DND-41 (cell line): ENCODE measurements around the gene KCNN2.

Experiments used
- CTCF ChIP-seq: IDR thresholded peaks from 2 replicates; pipeline ENCODE4 v1.5.1; 2012; ENCODE audit warnings: borderline replicate concordance, low read length, moderate library complexity, mild to moderate bottlenecking; ENCODE audit not compliant: poor library complexity, severe bottlenecking; ENCODE audit errors: extremely low read depth
- EZH2 ChIP-seq: IDR thresholded peaks from 3 replicates; pipeline ENCODE4 v1.6.1; 2012; ENCODE audit warnings: borderline replicate concordance, low read depth, mild to moderate bottlenecking, moderate library complexity, low read length, inconsistent platforms; ENCODE audit not compliant: severe bottlenecking

- no peak for TF ChIP-seq CTCF
- TF ChIP-seq EZH2, result no peak
Observed at GRCh38 chr5:114435885-114436299, 74.0 kb downstream of the KCNN2 start.
